SK-MEL-5 (cell line): ENCODE measurements around the gene DYNLT2. TPM values are rescaled to one million over a fixed set of nuclear protein-coding genes. Genes with fewer than 3 reads are reported as not detected.
"Not testable (repeated sequence)": the region's sequence is repeated elsewhere in the genome, so short reads cannot be mapped to it uniquely, and the experiment has no call there.

Experiments
- DNase-seq: peaks from one replicate; pipeline ENCODE4 v3.0.0-alpha.2; 2016; ENCODE audit warnings: low read depth, low spot score
- in situ Hi-C: cut with HindIII; loops from 2 replicates; pipeline ENCODE4 v1.10.0; 2016; ENCODE audit warnings: low sequenced_read_pairs, high pct_unique_total_duplicates, low pct_unique_long_range_greater_than_20kb
- total RNA-seq: library from RNA; depleted of rRNA; stranded (reverse); fragments of >200 nt; shearing (Covaris generic); gene quantifications from 2 replicates; pipeline ENCODE4 v1.2.3, GENCODE V29; 2014

DYNLT2 gene
- total RNA-seq, 1 experiment from 2014 or later = 1.4 TPM

DNA sequence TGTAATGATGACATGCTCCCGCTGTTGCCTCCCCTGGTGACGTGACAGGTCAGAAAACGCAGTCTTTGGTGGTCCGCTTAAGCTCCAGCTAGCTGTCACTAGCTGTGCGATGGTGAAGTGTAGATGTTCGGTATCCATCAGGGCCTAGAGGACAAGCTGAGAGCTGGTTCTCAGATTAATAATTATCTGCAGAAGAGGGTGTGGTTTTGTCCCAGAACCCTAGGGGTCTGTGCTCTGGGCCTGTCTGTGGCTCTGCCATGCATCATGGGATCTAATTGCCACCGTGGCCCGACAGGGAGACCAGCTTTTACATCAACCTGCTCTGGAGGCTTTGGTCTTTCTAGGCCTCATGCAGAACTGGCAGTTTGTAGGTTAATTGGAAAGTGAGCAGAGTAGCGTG is 34.2 kb upstream of the DYNLT2 start:
- in situ Hi-C loops = no loop called here
- no peak for DNase-seq

DNA sequence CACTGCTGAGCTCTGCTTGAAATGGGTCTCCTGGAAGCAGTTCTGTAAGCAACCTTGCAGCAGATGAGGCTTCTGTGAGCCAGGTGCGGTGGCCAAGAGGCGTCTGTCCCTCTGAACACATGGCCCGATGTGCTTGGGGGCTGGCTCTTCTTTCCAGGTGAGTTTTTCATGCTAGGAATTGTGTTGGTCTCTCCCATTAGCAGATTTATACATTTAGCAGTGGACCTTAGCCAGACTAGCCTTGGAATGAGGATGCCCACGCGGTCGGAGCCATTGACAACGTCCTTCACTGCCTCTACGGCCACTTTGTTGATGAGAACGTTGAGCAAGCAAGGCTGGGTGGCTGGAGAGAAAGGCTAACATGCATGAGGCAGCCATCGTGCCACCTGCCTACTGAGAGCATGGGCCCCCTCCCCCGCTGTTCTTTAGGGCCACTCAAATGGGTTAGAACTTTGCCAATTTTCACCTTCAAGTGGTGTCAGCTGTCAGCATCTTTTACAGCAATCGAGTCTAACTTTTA is 33.5 kb upstream of the DYNLT2 start:
- in situ Hi-C loops = no loop called here
- no peak for DNase-seq

DNA sequence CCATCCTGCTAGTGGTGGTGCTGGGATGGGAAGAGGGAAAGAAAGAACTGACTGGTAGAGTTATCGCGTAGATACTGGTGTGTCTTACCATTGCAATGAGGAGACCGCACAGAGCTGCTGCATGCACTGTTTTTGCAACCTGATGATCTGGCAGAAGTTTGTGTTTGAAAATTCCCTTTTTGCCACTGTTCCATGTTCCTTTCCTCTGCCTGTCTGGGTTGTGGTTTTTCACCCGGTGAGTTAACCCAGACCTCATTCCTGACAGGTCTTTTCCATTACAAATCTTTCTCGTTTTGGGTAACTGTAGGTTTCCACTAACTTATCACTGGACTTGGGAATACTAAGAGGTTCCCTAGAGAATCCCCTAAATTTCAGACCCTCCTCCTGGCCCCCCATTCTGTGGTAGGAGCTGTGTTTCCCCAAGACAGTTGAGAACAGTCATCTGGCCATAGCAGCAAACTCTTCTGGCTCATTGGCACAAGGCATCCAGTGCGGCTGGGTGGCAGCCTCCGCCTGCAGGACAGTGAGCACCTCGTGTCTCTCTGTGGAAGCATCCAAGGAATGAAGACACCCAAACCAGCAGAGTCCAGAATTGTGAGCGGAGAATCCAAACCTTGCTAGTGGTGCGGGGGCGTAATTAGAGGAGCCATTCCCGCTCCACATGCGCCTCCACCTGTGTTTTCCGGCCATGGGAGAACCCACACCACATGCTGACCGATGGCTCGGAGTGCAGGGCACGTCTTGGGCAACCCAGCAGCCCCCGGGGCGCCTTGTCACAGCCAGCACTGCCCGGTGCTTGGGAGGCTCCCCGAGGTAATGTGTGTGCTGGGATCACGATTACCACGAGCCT is 32.8 kb upstream of the DYNLT2 start:
- in situ Hi-C loops = no loop called here
- no peak for DNase-seq

DNA sequence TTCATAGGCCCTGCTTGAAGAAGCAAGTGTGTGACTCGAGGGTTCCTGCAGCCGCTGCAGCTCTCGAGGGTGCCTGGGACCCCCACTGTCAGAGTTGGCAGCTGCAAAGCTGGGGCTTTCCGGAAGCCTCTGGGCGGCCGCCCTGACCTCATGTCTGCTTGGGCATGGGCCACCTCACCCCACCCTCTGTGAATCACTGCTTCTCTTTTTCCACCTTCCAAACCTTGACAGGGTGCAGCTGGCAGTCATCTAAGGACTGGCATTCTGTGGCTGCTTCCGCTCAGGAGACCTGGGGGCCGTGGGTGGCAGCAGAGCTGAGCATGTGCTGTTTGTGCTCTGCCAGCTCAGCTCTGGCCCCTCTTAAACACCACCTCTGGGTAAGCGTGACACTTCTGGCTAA is 32.0 kb upstream of the DYNLT2 start:
- no peak for DNase-seq
- in situ Hi-C loops = no loop called here

DNA sequence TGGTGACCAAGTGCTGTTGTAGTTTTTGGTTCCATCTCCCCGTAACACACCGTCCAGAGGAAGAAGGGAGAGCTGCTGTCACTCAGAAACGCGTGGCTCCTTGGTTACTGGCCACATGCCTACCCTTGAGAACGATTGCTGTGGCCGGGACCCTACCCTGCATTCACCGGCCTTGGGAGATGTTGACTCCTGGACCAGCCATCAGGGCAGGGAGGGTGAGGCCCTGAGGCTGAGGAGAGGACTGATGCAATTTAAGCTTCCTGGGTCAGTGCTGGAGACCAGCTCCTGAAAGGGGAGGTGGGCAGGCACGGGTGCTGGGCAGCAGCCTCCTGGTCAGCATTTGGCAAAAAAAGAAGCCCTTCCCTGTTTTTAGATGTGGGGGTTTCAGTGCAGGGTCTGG is 31.6 kb upstream of the DYNLT2 start:
- in situ Hi-C loops = no loop called here
- DNase-seq = no peak

DNA sequence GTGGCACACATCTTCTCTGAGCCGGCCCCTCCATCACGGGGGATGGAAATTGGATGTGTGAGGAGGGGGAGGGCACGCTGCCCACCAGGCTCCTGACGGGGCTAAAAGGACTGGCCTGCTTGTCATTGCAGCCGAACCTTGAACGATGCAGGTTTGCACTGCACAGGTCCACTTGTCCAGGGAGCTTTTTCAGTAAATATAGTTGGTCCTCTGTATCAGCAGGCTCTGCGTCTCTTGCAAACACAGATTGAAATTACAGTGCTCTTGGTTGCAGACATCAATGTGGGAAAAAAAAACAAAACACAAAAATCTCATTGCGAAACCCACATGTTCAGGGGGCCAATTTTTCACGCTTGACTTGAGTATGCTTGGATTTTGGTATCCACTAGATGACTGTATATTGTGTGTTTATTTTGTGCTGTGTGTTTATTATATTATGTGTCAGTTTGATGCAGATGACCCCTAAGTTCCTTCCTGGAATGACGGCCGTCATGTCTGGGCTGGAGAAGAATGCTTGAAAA is 29.3 kb upstream of the DYNLT2 start:
- DNase-seq = no peak
- in situ Hi-C loops = no loop called here

DNA sequence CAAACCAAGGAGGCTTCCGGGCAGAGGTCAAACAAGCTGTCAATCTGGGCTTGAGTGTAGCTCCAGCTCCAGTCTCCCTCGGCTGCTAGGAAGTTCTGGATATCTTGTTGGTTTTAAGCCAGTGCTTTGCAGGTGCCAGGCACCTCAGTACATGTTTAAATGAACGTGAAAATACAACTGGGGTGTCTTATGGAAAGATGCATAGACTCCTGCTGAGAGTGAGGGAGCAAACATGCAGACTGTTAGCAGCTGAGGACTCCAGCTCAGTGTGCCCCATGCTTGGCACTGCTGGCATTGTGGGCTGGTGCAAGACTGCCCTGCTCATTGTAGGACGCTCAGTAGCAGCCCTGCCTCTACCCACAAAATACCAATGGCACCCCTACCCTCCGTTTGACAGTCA is 28.5 kb upstream of the DYNLT2 start:
- DNase-seq = no peak
- in situ Hi-C loops = no loop called here

DNA sequence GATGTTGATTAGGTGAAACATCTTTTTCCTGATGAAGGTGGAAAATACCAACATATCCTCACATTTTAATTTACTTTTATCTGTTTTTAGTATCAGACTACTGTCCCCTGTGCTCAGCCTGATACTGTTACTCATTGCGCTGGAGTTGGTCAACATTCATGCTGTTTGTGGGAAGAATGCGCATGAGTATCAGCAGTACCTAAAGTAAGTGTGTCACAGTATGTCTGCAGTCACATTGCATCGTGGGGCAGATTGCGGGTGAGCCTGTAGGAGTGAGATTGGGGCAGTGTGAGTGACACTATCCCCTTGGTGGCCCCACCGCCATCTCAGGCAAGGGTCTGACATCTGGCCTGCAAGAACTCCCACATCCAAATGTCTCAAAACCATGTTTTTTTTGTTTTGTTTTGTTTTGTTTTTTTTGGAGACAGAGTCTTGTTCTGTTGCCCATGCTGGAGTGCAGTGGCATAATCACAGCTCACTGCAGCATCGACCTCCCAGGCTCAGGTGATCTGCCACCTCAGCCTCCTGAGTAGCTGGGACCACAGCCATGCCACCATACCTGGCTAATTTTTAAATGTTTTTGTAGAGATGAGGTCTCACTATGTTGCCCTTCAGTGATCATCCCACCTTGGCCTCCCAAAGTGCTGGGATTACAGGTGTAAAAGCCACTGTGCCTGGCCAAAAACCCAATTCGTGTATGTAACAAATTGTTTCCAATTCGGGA is 27.9 kb upstream of the DYNLT2 start:
- in situ Hi-C loops = no loop called here
- no peak for DNase-seq

DNA sequence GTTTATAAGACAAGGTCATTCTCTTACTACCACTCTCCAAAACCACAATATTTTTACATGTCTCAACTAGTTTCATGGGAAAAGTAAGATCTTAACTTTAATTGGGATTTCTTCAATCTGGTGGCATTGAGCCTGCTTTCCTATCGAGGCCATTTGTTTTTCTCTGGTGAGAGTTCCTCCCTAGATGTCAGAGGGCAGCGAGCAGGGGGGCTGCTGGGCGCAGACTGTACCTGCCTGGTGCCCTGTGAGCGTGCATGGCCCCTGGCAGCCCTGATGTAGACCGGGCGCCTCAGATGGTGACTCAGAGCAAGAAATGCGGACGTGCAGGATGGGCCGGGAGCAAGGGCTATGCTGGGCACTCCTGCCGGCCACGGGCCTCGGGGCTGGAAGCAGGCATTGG is 27.3 kb upstream of the DYNLT2 start:
- DNase-seq = no peak
- in situ Hi-C loops = no loop called here

DNA sequence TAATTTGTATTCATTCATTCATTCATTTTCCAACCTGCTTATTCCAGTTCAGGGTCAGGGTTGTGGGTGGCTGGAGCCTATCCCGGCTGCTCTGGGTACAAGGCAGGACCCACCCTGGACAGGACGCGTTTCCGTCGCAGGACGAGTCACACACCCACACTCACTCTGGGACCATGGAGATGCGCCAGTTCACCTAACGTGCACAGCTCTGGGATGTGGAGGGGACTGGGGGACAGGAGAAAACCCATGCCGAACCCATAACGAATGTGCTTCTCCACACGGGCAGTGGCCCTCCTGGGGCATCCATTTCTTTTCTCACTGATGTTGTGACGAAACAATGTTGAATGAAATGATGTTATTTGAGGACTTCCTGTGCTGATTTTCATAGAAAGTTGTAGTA is 26.5 kb upstream of the DYNLT2 start:
- in situ Hi-C loops = no loop called here
- DNase-seq = no peak

DNA sequence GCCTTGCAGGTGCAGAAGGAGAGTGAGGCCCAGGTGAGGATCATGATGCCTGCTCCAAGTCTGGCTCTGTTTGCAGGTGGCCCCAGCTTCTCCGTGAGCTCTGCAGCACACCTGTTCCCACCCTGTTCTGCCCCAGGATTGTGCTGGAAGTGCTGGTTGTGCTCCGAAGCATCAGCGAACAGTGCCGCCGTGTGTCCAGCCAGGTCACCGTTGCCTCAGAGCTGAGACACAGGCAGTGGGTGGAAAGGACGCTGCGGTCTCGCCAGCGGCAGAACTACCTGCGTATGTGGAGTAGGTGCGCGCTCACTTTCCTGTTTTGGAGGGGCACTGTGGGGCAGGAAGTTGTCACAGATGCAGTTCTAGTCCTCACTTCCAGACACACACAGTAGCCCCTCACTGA is 25.0 kb upstream of the DYNLT2 start:
- no peak for DNase-seq
- in situ Hi-C loops = no loop called here

DNA sequence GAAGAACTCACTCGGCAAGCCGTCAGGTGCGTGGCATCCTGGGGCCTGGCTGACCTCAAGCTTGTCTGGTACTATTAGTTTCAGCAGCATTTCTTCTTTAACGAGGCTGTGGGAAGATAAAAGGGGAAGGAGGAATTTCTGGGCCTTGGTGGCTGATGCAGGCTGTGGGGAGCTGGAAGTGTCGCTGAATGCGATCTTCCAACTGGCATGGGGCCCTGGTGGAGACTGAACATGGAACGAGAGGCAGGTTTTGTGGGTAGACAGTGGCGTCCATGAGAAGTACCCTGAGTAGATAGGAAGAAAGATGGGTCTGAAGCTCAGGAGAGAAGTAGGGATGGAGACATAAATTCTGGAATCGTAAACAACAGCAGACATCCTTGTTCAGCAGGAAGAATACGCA is 23.9 kb upstream of the DYNLT2 start:
- no peak for DNase-seq
- in situ Hi-C loops = no loop called here

DNA sequence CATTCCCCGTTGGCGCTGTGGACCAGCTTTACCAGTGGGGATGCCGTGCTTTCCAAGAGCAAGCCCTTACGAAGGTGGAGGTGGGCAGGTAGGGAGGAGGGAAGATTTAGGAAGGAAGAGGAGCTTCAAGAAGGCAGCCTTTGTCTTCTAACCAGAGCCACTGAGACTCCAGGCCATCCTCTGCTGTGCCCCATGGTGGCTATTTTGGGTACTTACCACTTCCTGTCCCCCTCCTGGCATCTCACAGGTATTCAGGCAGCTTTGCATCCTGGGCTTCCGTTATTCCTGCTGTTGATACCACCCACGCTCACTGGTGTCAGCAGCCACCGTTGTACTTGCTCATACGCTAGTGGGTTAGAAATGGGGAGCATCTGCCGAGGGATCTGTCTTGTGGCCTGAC is 23.0 kb upstream of the DYNLT2 start:
- in situ Hi-C loops = no loop called here
- DNase-seq = no peak

DNA sequence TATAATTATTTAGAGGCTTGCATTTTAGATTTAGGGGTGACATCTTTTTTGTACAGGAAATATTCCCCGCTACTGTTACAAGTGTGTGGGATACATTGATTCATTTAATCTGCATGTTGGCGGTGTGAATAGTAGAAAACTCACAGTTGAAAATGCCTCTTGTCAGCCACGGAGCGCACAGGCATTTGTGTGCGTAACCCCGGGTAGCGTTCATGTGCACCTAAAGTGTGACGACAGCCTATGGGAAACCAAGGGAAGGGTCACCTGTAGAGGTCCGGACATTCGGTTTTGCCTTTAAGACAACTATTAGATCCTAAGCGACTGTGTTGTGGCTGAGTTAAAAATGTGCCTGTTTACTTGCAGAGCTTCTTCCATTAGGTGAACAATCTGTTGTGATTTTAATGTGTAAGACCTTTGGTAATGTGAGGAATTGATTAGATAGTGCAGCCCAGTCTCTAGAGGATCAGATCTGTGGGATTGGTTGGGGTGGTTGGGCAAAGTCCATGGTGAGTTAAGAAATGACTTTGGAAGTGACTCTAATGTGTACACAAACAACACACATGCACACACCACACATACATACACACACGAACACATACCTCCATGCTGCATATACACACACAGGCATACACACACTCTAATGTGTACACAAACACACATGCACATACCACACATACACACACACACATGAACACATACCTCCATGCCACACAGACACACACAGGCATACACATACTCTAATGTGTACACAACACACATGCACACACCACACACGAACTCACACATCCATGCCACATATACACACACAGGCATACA is 15.8 kb upstream of the DYNLT2 start:
- in situ Hi-C loops = no loop called here

DNA sequence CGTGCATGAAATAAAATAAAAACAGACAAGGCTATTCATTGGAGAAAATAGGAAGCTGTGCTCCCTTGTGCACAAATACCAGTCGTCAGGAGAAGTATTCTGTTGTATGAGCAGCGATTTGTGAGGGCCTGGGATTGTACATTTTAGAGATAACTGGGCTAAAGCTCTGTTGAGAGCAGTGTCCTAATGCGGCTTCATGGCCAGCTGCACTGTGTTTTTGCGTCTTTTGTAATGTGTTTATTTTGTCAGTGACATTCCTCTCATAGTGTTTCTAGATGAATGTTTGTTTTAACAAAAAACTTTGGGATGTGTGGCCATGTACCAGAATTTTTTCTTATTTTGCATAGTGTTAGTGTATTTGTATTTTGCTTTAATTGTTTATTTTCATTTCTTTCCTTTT is 14.9 kb upstream of the DYNLT2 start:
- no peak for DNase-seq
- in situ Hi-C loops = no loop called here

More for the DNA sequence above, 15.8 kb upstream of the DYNLT2 start:
- DNase-seq = no peak

DNA sequence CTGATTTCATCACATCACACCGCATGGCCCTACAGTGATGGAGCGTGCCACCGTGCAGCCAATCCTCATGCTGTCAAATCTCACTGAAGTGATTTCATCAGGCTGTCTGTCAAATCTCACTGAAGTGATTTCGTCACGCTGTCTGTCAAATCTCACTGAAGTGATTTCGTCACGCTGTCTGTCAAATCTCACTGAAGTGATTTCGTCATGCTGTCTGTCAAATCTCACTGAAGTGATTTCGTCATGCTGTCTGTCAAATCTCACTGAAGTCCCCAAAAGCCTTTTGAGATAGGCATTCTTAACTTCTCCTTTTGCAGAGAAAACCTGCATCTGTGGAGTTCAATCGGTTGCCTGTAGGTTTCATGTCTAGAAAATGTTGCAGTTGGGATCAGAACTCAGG is 14.4 kb upstream of the DYNLT2 start:
- DNase-seq, in situ Hi-C loops: not testable (repeated sequence)

DNA sequence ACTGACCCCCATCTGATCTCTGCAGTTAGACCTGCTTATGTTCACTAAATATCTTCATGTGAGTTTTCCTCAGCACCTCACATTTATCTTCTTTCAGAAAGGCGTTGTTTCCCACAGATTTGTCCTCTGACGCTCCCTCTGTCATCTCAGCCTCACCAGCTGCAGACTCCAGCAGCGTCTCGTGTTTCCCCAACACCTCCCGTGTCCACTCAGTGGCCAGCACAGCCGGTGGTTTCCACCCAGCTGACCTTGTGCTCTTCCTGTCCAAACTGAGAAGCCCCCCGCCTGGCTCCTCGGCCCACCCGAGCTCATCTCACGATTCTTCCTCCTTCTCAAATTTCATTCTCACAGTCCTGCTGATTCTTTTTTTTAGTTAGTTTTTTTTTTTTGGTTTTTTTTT is 12.5 kb upstream of the DYNLT2 start:
- no peak for DNase-seq
- in situ Hi-C loops = no loop called here

DNA sequence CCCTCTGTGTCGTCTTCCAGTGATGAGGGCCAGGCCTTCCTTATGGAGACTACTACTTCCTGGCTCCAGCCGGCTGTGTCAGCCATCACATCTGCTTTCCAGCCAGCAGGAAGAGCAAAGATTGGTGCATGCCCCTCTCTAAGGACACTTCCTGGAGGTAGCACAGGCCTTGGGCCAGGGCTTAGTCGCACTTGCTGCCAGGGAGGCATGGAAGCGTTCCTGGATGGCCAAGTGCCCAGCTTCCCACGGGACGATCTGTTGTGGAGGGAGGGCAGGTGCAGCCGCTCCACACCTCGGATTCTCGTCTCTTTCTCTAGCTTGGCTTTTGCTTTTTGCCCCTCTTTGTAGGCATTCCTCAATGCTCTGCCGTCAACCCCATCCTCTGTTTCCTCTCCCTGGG is 11.9 kb upstream of the DYNLT2 start:
- in situ Hi-C loops = no loop called here

More for the DNA sequence above, 11.9 kb upstream of the DYNLT2 start:
- DNase-seq = no peak
